HepG2 (cell line): ENCODE measurements around the gene CORT. TPM values are rescaled to one million over a fixed set of nuclear protein-coding genes. Genes with fewer than 3 reads are reported as not detected.

ENCODE experiments used
- AKAP8 ChIP-seq: sonication (generic); formaldehyde crosslinking; IDR thresholded peaks from 2 replicates; pipeline ENCODE4 v1.5.1; 2020; ENCODE audit warnings: mild to moderate bottlenecking, missing genetic modification reagents
- ATF1 ChIP-seq: IDR thresholded peaks from 2 replicates; pipeline ENCODE4 v1.6.1; 2016; ENCODE audit warnings: mild to moderate bottlenecking, control low read depth
- FOXC1 ChIP-seq: sonication (generic); formaldehyde crosslinking; IDR thresholded peaks from 2 replicates; pipeline ENCODE4 v1.8.0; 2022; ENCODE audit warnings: mild to moderate bottlenecking, missing genetic modification reagents, borderline replicate concordance
- HNRNPK ChIP-seq: fragments of 200-400 bp; formaldehyde crosslinking; IDR thresholded peaks from 2 replicates; pipeline ENCODE4 v1.6.1; 2018; ENCODE audit warnings: low read length, low read depth, moderate library complexity, mild to moderate bottlenecking; ENCODE audit not compliant: poor library complexity, severe bottlenecking
- JDP2 ChIP-seq: sonication (generic); formaldehyde crosslinking; IDR thresholded peaks from 2 replicates; pipeline ENCODE4 v1.8.1; 2022; ENCODE audit warnings: missing genetic modification reagents, borderline replicate concordance
- KAT8 ChIP-seq: IDR thresholded peaks from 2 replicates; pipeline ENCODE4 v1.6.1; 2016; ENCODE audit warnings: missing genetic modification reagents, missing compliant biosample characterization
- KLF15 ChIP-seq: sonication (generic); formaldehyde crosslinking; IDR thresholded peaks from 2 replicates; pipeline ENCODE4 v1.8.1; 2023; ENCODE audit warnings: borderline replicate concordance, mild to moderate bottlenecking, inconsistent platforms, missing genetic modification reagents, mixed read lengths
- LBX2 ChIP-seq: sonication (generic); formaldehyde crosslinking; IDR thresholded peaks from 2 replicates; pipeline ENCODE4 v1.5.0; 2020; ENCODE audit warnings: missing genetic modification reagents, mild to moderate bottlenecking, borderline replicate concordance
- MYNN ChIP-seq: sonication (generic); formaldehyde crosslinking; IDR thresholded peaks from 2 replicates; pipeline ENCODE4 v1.4.0; 2020; ENCODE audit warnings: mild to moderate bottlenecking, low read depth, missing genetic modification reagents
- NAIF1 ChIP-seq: sonication (generic); formaldehyde crosslinking; IDR thresholded peaks from 2 replicates; pipeline ENCODE4 v1.5.0; 2020; ENCODE audit warnings: mild to moderate bottlenecking, missing genetic modification reagents, borderline replicate concordance
- NFE2L1 ChIP-seq: sonication (generic); formaldehyde crosslinking; IDR thresholded peaks from 2 replicates; pipeline ENCODE4 v1.4.0; 2020; ENCODE audit warnings: missing genetic modification reagents, mild to moderate bottlenecking, borderline replicate concordance
- NRL ChIP-seq: sonication (generic); formaldehyde crosslinking; IDR thresholded peaks from 2 replicates; pipeline ENCODE4 v1.5.0; 2020; ENCODE audit warnings: missing genetic modification reagents, mild to moderate bottlenecking, moderate library complexity, borderline replicate concordance
- REXO4 ChIP-seq: sonication (generic); formaldehyde crosslinking; IDR thresholded peaks from 2 replicates; pipeline ENCODE4 v1.8.0; 2022; ENCODE audit warnings: missing genetic modification reagents, mild to moderate bottlenecking, borderline replicate concordance
- RORA ChIP-seq: sonication (generic); formaldehyde crosslinking; IDR thresholded peaks from 2 replicates; pipeline ENCODE4 v1.5.0; 2020; ENCODE audit warnings: mild to moderate bottlenecking, missing genetic modification reagents, moderate library complexity
- SOX13 ChIP-seq, 3 experiments: fragments of 450-650 bp in 1 of 3; sonication (generic) in 1 of 3; formaldehyde crosslinking in 1 of 3; IDR thresholded peaks in 2 of 3; conservative IDR thresholded peaks in 1 of 3; 2 replicates each; pipeline versions ENCODE4 v1.5.0 to v1.6.1; 2016 to 2020; ENCODE audit warnings: antibody characterized with exemption in 1 of 3, mild to moderate bottlenecking in 1 of 3, missing compliant biosample characterization in 1 of 3, missing genetic modification reagents in 1 of 3, moderate library complexity in 1 of 3
- SRY ChIP-seq: sonication (generic); formaldehyde crosslinking; IDR thresholded peaks from 2 replicates; pipeline ENCODE4 v1.8.0; 2022; ENCODE audit warnings: mild to moderate bottlenecking, missing genetic modification reagents
- TARDBP ChIP-seq: sonication (generic); formaldehyde crosslinking; IDR thresholded peaks from 2 replicates; pipeline ENCODE4 v1.8.0; 2022; ENCODE audit warnings: mild to moderate bottlenecking, missing genetic modification reagents
- TBX2 ChIP-seq: sonication (generic); formaldehyde crosslinking; IDR thresholded peaks from 2 replicates; pipeline ENCODE4 v1.5.0; 2020; ENCODE audit warnings: missing genetic modification reagents, mild to moderate bottlenecking, borderline replicate concordance
- THRA ChIP-seq: sonication (generic); formaldehyde crosslinking; IDR thresholded peaks from 2 replicates; pipeline ENCODE4 v1.4.0; 2020; ENCODE audit warnings: missing genetic modification reagents, borderline replicate concordance
- ZBTB34 ChIP-seq: sonication (generic); formaldehyde crosslinking; IDR thresholded peaks from 2 replicates; pipeline ENCODE4 v1.8.0; 2022; ENCODE audit warnings: mild to moderate bottlenecking, missing genetic modification reagents
- ZEB1 ChIP-seq: IDR thresholded peaks from 2 replicates; pipeline ENCODE4 v1.6.1; 2012; ENCODE audit warnings: mild to moderate bottlenecking, low read depth, inconsistent platforms; ENCODE audit not compliant: insufficient replicate concordance
- ZNF180 ChIP-seq: sonication (generic); formaldehyde crosslinking; IDR thresholded peaks from 2 replicates; pipeline ENCODE4 v1.4.0; 2020; ENCODE audit warnings: low read depth, missing genetic modification reagents, borderline replicate concordance
- ZNF615 ChIP-seq: sonication (generic); formaldehyde crosslinking; IDR thresholded peaks from 2 replicates; pipeline ENCODE4 v1.5.0; 2020; ENCODE audit warnings: mild to moderate bottlenecking, missing genetic modification reagents, borderline replicate concordance
- ZNF720 ChIP-seq: sonication (generic); formaldehyde crosslinking; IDR thresholded peaks from 2 replicates; pipeline ENCODE4 v1.4.0; 2020; ENCODE audit warnings: missing genetic modification reagents
- ZNF839 ChIP-seq: sonication (generic); formaldehyde crosslinking; IDR thresholded peaks from 2 replicates; pipeline ENCODE4 v1.4.0; 2020; ENCODE audit warnings: missing genetic modification reagents, mild to moderate bottlenecking, borderline replicate concordance
- ZSCAN25 ChIP-seq: sonication (generic); formaldehyde crosslinking; IDR thresholded peaks from 2 replicates; pipeline ENCODE4 v1.8.0; 2022; ENCODE audit warnings: mild to moderate bottlenecking, missing genetic modification reagents
- polyA plus RNA-seq, 8 experiments: library from polyadenylated mRNA; depleted of rRNA in 3 of 8; stranded (reverse) in 7 of 8; unstranded in 1 of 8; fragments of >200 nt; fragmentation: Illumina TruSeq in 4 of 8; extraction: Trizol in 4 of 8; gene quantifications; 2 replicates each; pipeline versions ENCODE4 v1.2.1 to v1.2.3, GENCODE V29; 2011 to 2016; ENCODE audit warnings: low read depth in 4 of 8, missing spikeins in 1 of 8, mixed read lengths in 1 of 8; ENCODE audit not compliant: insufficient read depth in 1 of 8
- total RNA-seq, 5 experiments: library from RNA; depleted of rRNA; stranded (reverse); fragments of >200 nt; fragmentation: Illumina TruSeq; extraction: Trizol; gene quantifications; 2 replicates each; pipeline ENCODE4 v1.2.3, GENCODE V29; 2016; ENCODE audit warnings: low read depth in 1 of 5

CORT gene
- total and polyA plus RNA-seq, 2 of the 13 experiments (the other 11 are each of a cell fraction or from before 2014, with no cell fraction given) = 0.11 to 0.62 TPM

GRCh38 chr1:10472220-10473144, 22.7 kb downstream of the CORT start, which contains the start of gene DFFA (continued):
- TF ChIP-seq LBX2 (CRISPR knock-in tag) (no peak), SOX13 (IDR thresholded peaks at IDR 0.05) (no peak), SOX13 (CRISPR knock-in tag; conservative IDR thresholded peaks at IDR 0.05 in 1 of 2, IDR thresholded peaks at IDR 0.05 in 1 of 2) (peak in 1 of 2 experiments; percentile 12; a peak in 1 of 4 replicates), AKAP8 (CRISPR knock-in tag) (0 out of 2 replicates have a peak, but pooled peaks have one; percentile 52), SRY (CRISPR knock-in tag) (peak; percentile 61; the same call in 1 of the 2 replicates), TARDBP (peak; percentile 69), JDP2 (CRISPR knock-in tag) (no peak), HNRNPK (no peak), ZBTB34 (CRISPR knock-in tag) (no peak), RORA (CRISPR knock-in tag) (no peak), TBX2 (CRISPR knock-in tag) (peak; percentile 80; the same call in 1 of the 2 replicates), ZNF615 (CRISPR knock-in tag) (no peak), ZNF180 (peak; percentile 40; the same call in 1 of the 2 replicates), ATF1 (peak; percentile 77), ZSCAN25 (CRISPR knock-in tag) (peak; percentile 69; the same call in 1 of the 2 replicates), MYNN (CRISPR knock-in tag) (no peak), ZNF839 (0 out of 2 replicates have a peak, but pooled peaks have one; percentile 41), ZNF720 (no peak), NFE2L1 (CRISPR knock-in tag) (no peak), FOXC1 (CRISPR knock-in tag) (peak; percentile 95), REXO4 (CRISPR knock-in tag) (no peak), NAIF1 (no peak), NRL (CRISPR knock-in tag) (peak; percentile 60; the same call in 1 of the 2 replicates), ZEB1 (peak; percentile 28), THRA (CRISPR knock-in tag) (peak; percentile 75), KAT8 (CRISPR knock-in tag) (peak; percentile 92), KLF15 (no peak)
